ENCODE data around the gene CCN5. TPM values are rescaled to one million over a fixed set of nuclear protein-coding genes. Genes with fewer than 3 reads are reported as not detected.

CCN5 gene
- total RNA-seq, 1 donor from 2014 or later: not detected

GRCh38 chr20:44715499-44716308 is 535 bp downstream of the CCN5 start:
- intact Hi-C loops (cut with micrococcal nuclease): no loop called here

GRCh38 chr20:44716309-44717106 is 1.3 kb downstream of the CCN5 start:
- intact Hi-C loops (cut with micrococcal nuclease): no loop called here

GRCh38 chr20:44717986-44718385 is 2.8 kb downstream of the CCN5 start:
- intact Hi-C loops (cut with micrococcal nuclease): no loop called here

- intact Hi-C loops (cut with micrococcal nuclease): no loop called here
Measured at GRCh38 chr20:44719841-44720240, 4.7 kb downstream of the CCN5 start.

GRCh38 chr20:44720621-44720996 is 5.4 kb downstream of the CCN5 start:
- intact Hi-C loops (cut with micrococcal nuclease): no loop called here

- intact Hi-C loops (cut with micrococcal nuclease): no loop called here
Measured at GRCh38 chr20:44720997-44721784, 6.0 kb downstream of the CCN5 start.

- intact Hi-C loops (cut with micrococcal nuclease): no loop called here
Measured at GRCh38 chr20:44721785-44722054, 6.6 kb downstream of the CCN5 start.

GRCh38 chr20:44722990-44723389 is 7.8 kb downstream of the CCN5 start:
- intact Hi-C loops (cut with micrococcal nuclease): no loop called here

- intact Hi-C loops (cut with micrococcal nuclease): no loop called here
Measured at GRCh38 chr20:44723391-44723790, 8.2 kb downstream of the CCN5 start.

- intact Hi-C loops (cut with micrococcal nuclease): no loop called here
Measured at GRCh38 chr20:44723798-44724362, 8.7 kb downstream of the CCN5 start.

GRCh38 chr20:44724423-44725091 is 9.4 kb downstream of the CCN5 start:
- intact Hi-C loops (cut with micrococcal nuclease): no loop called here

GRCh38 chr20:44725837-44726236 is 10.7 kb downstream of the CCN5 start:
- intact Hi-C loops (cut with micrococcal nuclease): no loop called here

- intact Hi-C loops (cut with micrococcal nuclease): no loop called here
Measured at GRCh38 chr20:44727039-44727438, 11.9 kb downstream of the CCN5 start.

- intact Hi-C loops (cut with micrococcal nuclease): no loop called here
Measured at GRCh38 chr20:44727651-44728050, 12.5 kb downstream of the CCN5 start.

GRCh38 chr20:44728801-44729443 is 13.8 kb downstream of the CCN5 start:
- intact Hi-C loops (cut with micrococcal nuclease): no loop called here

- intact Hi-C loops (cut with micrococcal nuclease): loop anchor here (10.0 kb wide), 3 partner anchors 416 to 1064 kb away; partner anchors contain the start of genes DNTTIP1, FITM2 and WFDC3
Measured at GRCh38 chr20:44730441-44730840, 15.3 kb downstream of the CCN5 start.

GRCh38 chr20:44731657-44732056 is 16.5 kb downstream of the CCN5 start:
- intact Hi-C loops (cut with micrococcal nuclease): loop anchor here (2.0 to 10.0 kb wide), 4 partner anchors 113 to 1063 kb away; partner anchors contain the start of genes DNTTIP1, FITM2 and WFDC3

- intact Hi-C loops (cut with micrococcal nuclease): loop anchor here (2.0 to 10.0 kb wide), 4 partner anchors 114 to 1062 kb away; partner anchors contain the start of genes DNTTIP1, FITM2 and WFDC3
Measured at GRCh38 chr20:44732327-44732726, 17.2 kb downstream of the CCN5 start.

- intact Hi-C loops (cut with micrococcal nuclease): loop anchor here (1.0 to 10.0 kb wide), 9 partner anchors 48 to 1061 kb away; partner anchors contain the start of genes DNTTIP1, FITM2 and WFDC3
Measured at GRCh38 chr20:44733341-44734069, 18.3 kb downstream of the CCN5 start.

Measured in T-helper 1 cell treated with Interleukin-12 subunit alpha and Interleukin-12 subunit beta and Interleukin-4 antibody, amounts not matched to agents 30 ng/mL and 1 ng/mL, for 36 hours (primary cell).